ENCODE data around the gene FICD. TPM values are rescaled to one million over a fixed set of nuclear protein-coding genes. Genes with fewer than 3 reads are reported as not detected.
"Not testable (repeated sequence)": the region's sequence is repeated elsewhere in the genome, so short reads cannot be mapped to it uniquely, and the experiment has no call there.

FICD gene
- total and polyA plus RNA-seq, 12 donors = 2.7 to 77.5 (median 13.0) TPM

DNA sequence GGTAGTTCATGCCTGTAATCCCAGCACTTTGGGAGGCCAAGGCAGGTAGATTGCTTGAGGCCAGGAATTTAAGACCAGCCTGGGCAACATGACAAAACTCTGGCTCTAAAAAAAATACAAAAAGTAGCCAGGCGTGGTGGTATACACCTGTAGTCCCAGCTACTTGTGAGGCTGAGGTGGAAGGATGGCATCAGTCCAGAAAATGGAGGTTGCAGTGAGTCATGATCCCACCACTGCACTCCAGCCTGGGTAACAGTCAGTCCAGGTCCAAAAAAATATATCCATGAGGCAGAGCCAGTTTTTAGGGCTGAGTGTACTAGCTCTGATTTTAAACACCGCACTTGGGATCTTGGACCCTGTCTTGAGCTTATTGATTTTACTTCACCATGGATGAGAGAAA, 30.6 kb upstream of the FICD start:
- Histone ChIP-seq H3K9me3 (replicated peaks in 1 of 3) (no peaks in the 10 kb centered on the region), H3K27ac (no peak overlapping the region), H3K4me3 (no peak overlapping the region), H3K4me1 (replicated peaks in 1 of 2) (no peaks in the 10 kb centered on the region), H3K27me3 (no peaks in the 10 kb centered on the region), H3K36me3 (replicated peaks in 1 of 2) (no peaks in the 10 kb centered on the region)
- intact Hi-C loops (cut with DNase I) = no loop called here
- WGBS, 4 donors = 84 to 88% (median 85%) methylated on average over 2 of the region's 2 CpGs
- DNase-seq = no peak
- TF ChIP-seq POLR2A (IDR thresholded peaks at IDR 0.05) (no peak), CTCF (IDR thresholded peaks at IDR 0.05) (no peak)

DNA sequence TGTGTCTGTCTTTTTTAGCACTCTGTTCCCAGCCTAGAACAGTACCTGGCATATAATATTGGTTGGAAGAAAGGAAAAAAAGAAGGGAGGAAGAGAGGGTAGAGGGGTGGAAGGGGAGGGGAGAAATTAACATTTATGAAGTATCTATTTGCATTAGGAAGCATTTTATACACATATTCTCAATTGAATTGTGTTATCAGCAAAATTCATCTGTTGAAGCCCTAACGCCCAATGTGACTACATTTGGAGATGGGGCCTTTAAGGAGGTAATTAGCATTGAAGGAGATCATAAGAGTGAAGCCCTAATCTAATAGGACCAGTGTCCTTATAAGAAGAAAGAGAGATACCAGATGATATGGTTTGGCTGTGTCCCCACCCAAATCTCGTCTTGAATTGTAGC, 30.2 kb upstream of the FICD start:
- no peaks in the 10 kb centered on the region for H3K4me1 ChIP-seq (replicated peaks in 1 of 2)
- DNase-seq = no peak
- intact Hi-C loops (cut with DNase I) = no loop called here
- H3K27me3 ChIP-seq = no peaks in the 10 kb centered on the region
- no peak overlapping the region for H3K4me3 ChIP-seq
- TF ChIP-seq POLR2A (IDR thresholded peaks at IDR 0.05) (no peak), CTCF (IDR thresholded peaks at IDR 0.05) (no peak)
- 46 to 76% (median 56%) methylated on average over 2 of the region's 2 CpGs for WGBS, 4 donors
- no peaks in the 10 kb centered on the region for H3K36me3 ChIP-seq (replicated peaks in 1 of 2)
- H3K27ac ChIP-seq = no peak overlapping the region
- H3K9me3 ChIP-seq (replicated peaks in 1 of 3) = no peaks in the 10 kb centered on the region

GRCh38 chr12:108485371-108485770, 29.7 kb upstream of the FICD start:
- DNase-seq; H3K9me3 ChIP-seq (replicated peaks in 1 of 3); H3K27ac ChIP-seq; intact Hi-C loops (cut with DNase I); H3K4me1 ChIP-seq (replicated peaks in 1 of 2); H3K4me3 ChIP-seq; H3K27me3 ChIP-seq; H3K36me3 ChIP-seq (replicated peaks in 1 of 2): not testable (repeated sequence)
- WGBS, 4 donors = 52 to 62% (median 54%) methylated on average over 7 of the region's 7 CpGs

DNA sequence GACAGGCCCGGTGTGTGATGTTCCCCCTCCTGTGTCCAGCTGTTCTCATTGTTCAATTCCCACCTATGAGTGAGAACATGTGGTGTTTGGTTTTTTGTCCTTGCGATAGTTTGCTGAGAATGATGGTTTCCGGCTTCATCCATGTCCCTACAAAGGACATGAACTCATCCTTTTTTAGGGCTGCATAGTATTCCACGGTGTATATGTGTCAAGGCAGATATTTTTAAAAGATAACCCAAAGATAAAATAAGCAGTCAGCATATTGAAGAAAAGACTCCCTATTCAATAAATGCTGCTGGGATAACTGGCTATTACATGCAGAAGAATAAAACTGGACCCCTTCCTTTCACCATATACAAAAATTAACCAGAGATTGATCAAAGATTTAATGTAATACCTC, 28.0 kb upstream of the FICD start:
- H3K36me3 ChIP-seq (replicated peaks in 1 of 2); H3K27ac ChIP-seq; DNase-seq; intact Hi-C loops (cut with DNase I); H3K27me3 ChIP-seq; H3K4me1 ChIP-seq (replicated peaks in 1 of 2); H3K9me3 ChIP-seq (replicated peaks in 1 of 3); H3K4me3 ChIP-seq: not testable (repeated sequence)
- WGBS, 4 donors = 77 to 91% (median 83%) methylated on average over 3 to 4 of the region's 4 CpGs

- WGBS, 4 donors = 55 to 65% (median 59%) methylated on average over 2 of the region's 2 CpGs
- Histone ChIP-seq H3K9me3 (replicated peaks in 1 of 3) (no peaks in the 10 kb centered on the region), H3K36me3 (replicated peaks in 1 of 2) (no peaks in the 10 kb centered on the region), H3K4me3 (no peak overlapping the region), H3K4me1 (replicated peaks in 1 of 2) (no peaks in the 10 kb centered on the region), H3K27ac (no peak overlapping the region), H3K27me3 (peaks cover 9% of the 10 kb centered on the region)
- TF ChIP-seq CTCF (IDR thresholded peaks at IDR 0.05) (no peak), POLR2A (IDR thresholded peaks at IDR 0.05) (no peak)
- no peak for DNase-seq
- intact Hi-C loops (cut with DNase I) = no loop called here
Observed at GRCh38 chr12:108491256-108491655, 23.8 kb upstream of the FICD start.
